GM18909 (cell line): ENCODE measurements around the gene CRISP3.

ENCODE experiments used
- ATAC-seq: cut with Tn5 transposase; IDR thresholded peaks from one replicate; pipeline ENCODE4 v1.9.1; 2021; ENCODE audit warnings: mild to moderate bottlenecking; ENCODE audit not compliant: unreplicated experiment, poor library complexity

Gene CRISP3

DNA sequence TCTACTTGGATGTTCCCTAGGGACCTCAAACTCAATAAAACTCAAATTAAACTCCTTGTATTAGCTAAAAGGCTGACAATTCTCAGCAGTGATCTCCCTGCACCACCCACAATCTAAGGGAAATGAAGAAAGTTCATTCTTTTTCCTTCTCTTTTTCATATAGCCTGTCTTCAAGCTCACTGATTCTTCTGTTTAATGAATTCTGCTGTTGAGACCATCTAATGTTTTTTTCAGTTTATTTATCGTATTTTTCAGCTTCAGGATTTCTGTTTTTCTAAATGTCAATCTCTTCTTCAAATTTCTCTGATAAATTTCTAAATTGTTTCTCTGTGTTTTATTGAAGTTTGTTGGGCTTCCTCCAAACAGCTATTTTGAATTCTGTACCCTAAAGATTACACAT, 50.7 kb downstream of the CRISP3 start:
- no peak for ATAC-seq

DNA sequence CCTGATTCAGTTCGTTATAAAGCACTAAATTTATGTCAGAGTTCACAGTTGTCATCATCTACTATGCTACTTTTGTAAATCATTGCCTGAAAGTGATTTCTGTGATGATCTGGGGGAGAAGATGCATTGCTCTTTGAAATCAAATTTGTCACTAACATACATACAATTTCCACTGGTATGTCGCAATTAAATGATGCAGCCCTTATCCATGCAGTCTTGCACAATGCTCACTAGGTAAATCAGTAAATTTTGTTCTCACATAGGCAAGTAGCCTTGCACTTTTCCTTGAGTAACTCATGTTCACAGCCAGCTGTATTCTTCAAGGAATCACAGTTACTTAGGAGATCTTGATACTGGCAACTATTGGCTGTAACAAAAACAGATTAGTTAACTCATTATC, 51.7 kb downstream of the CRISP3 start:
- ATAC-seq = no peak
